GM12874 (cell line): ENCODE results near the gene SFXN5.

Experiments used
- TF ChIP-seq, protein P1 (sequence below): IDR thresholded peaks from 2 replicates; pipeline ENCODE4 v1.5.1; 2011; ENCODE audit warnings: low read depth, mild to moderate bottlenecking, control low read depth, low read length, moderate library complexity; ENCODE audit not compliant: insufficient read depth

The SFXN5 gene

DNA sequence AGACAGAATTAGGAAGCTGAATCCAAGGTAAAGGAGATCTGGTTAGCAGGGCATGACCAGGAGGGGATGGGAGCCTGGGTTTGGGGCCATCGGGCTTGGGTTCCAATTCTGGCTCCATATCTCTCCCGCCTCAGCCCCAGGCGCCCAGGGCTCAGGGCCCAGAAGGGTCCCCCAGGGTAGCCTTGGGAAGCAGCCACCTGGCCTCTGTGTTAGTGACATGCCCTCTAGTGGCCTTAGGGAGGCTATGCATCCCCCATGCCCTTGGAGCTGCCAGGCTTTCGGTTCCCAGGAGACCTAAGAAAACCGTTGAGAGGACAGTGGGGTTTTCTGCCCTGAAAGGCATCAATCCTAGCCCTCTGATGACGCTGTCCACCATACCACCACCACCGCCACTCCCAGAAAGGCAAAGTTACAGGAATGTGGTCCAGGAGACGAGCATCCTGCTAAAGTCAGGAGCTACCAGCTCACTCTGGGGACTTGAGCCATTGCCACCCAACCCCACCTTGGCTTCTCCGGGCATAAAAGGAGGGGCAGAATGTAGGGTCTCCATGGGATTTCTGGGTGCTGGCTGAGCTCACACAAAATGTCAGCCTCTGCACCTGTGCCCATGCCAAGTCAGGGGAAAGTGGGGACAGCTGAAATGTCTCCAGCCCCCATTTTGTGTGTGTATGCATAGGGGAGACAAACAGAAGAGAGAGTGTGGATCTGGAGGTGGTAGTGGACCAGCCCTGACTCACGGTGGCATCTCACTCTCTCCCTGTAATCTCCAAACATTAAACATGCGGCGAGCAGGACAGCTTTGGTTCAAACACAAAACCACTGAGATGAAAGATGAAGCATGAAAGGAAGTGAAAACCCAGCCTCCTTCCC is 97.7 kb downstream of the SFXN5 start:
- TF ChIP-seq, protein P1, sequence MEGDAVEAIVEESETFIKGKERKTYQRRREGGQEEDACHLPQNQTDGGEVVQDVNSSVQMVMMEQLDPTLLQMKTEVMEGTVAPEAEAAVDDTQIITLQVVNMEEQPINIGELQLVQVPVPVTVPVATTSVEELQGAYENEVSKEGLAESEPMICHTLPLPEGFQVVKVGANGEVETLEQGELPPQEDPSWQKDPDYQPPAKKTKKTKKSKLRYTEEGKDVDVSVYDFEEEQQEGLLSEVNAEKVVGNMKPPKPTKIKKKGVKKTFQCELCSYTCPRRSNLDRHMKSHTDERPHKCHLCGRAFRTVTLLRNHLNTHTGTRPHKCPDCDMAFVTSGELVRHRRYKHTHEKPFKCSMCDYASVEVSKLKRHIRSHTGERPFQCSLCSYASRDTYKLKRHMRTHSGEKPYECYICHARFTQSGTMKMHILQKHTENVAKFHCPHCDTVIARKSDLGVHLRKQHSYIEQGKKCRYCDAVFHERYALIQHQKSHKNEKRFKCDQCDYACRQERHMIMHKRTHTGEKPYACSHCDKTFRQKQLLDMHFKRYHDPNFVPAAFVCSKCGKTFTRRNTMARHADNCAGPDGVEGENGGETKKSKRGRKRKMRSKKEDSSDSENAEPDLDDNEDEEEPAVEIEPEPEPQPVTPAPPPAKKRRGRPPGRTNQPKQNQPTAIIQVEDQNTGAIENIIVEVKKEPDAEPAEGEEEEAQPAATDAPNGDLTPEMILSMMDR: peak; percentile 91

DNA sequence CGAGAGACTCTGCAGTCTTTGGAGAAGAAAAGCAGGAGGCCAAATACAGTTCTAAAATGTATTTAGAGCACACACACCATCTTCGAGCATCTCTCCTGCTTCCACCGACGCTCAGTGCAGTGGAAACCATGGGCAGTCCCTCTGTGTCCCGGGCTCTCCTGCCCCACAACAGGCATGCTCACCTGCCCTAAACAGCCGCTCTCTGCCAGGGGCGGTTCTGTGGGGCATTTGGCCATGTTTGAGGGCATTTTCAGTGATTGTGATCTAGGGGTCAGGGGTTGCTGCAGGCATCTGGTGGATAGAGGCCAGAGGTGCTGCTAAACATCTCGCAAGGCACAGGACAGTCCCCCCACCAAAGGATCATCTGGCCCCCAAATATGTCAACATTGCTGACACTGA is 98.4 kb downstream of the SFXN5 start:
- TF ChIP-seq, protein P1: no peak

DNA sequence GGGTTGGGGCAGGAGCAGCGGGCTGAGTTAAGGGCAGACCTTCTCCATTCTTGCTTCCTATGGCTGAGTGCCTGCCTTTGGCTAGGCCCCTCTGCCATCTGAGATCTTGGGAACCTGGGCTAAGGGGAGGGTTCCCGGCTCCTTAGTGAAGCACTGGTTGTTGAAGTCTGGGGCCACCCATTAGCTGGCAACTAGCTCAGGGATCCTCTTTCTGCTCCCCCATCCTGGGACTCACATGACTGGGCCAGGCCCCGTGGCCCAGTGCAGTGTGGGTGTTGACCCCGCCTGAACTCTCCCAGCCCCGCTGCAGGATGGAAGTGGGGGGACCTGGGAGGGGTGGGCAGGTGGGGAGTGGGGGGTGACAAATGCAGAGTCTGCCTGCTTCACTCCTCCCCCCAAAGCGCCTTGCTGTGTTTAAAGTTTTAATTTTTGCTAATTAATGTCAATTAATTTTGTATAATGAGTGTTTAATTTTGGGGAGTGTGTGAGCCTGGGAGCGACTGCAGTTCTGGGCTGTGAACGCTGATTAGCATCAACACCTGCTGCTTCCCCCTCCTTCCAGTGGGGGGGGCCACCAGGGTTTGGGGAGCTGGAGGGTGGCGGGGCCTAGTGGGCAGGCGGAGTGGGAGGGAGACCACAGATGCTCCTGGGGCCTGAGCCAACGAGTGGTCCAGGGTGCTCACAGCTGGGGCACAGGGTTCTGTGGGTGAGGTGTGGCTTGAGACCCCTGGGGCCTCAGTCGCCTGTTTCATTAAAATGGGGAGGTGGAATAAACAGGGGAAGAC is 99.0 kb downstream of the SFXN5 start:
- TF ChIP-seq, protein P1: no peak

- TF ChIP-seq, protein P1: no peak
Measured at GRCh38 chr2:72971036-72971435, 100.5 kb downstream of the SFXN5 start.

- TF ChIP-seq, protein P1: no peak
Measured at GRCh38 chr2:72969706-72970105, 101.8 kb downstream of the SFXN5 start.

DNA sequence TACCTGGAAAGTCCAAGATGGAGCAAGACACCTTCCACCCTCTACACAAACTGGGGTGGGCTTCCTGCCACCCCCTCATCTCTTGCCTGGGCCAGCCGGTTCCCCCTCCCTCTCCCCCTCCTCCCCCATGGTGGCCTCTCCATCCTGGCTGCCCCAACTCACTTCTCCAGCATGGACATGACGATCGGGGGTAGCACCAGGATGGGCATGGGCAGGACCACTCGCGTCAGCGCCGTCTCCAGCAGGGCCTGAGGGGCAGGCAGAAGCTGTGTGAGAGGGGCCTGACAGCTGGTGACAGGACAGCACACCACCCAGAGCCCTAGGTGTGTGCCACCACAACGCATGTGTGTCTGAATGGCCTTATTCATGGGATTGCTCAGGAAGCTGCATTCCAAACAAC is 103.2 kb downstream of the SFXN5 start:
- TF ChIP-seq, protein P1: no peak

GRCh38 chr2:72965770-72966450 is 105.6 kb downstream of the SFXN5 start:
- TF ChIP-seq, protein P1: no peak
